HG03095 (cell line): Measurements from ENCODE around the gene ITGAX.

Source experiments
- ATAC-seq: cut with Tn5 transposase; IDR thresholded peaks from one replicate; pipeline ENCODE4 v1.9.1; 2021; ENCODE audit warnings: moderate library complexity; ENCODE audit not compliant: unreplicated experiment

Gene ITGAX

GRCh38 chr16:31430380-31431052 lies 75.5 kb downstream of the ITGAX start:
- no peak for ATAC-seq
